ENCODE data around the gene ELF5. TPM values are rescaled to one million over a fixed set of nuclear protein-coding genes. Genes with fewer than 3 reads are reported as not detected.

Gene ELF5
- total RNA-seq, 1 donor from 2014 or later = not detected

GRCh38 chr11:34530545-34531234 lies 17.1 kb upstream of the ELF5 start:
- TF ChIP-seq, protein P1, sequence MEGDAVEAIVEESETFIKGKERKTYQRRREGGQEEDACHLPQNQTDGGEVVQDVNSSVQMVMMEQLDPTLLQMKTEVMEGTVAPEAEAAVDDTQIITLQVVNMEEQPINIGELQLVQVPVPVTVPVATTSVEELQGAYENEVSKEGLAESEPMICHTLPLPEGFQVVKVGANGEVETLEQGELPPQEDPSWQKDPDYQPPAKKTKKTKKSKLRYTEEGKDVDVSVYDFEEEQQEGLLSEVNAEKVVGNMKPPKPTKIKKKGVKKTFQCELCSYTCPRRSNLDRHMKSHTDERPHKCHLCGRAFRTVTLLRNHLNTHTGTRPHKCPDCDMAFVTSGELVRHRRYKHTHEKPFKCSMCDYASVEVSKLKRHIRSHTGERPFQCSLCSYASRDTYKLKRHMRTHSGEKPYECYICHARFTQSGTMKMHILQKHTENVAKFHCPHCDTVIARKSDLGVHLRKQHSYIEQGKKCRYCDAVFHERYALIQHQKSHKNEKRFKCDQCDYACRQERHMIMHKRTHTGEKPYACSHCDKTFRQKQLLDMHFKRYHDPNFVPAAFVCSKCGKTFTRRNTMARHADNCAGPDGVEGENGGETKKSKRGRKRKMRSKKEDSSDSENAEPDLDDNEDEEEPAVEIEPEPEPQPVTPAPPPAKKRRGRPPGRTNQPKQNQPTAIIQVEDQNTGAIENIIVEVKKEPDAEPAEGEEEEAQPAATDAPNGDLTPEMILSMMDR (conservative IDR thresholded peaks at IDR 0.05) = no peak
- Mint-ChIP-seq H3K27ac (ENCODE audit: unreplicated experiment) (no peak overlapping the region), H3K36me3 (ENCODE audit: low read depth) (no peaks in the 10 kb centered on the region), H3K4me3 (no peak overlapping the region), H3K9me3 (peaks cover 18% of the 10 kb centered on the region), H3K4me1 (no peaks in the 10 kb centered on the region), H3K27me3 (ENCODE audit: low read depth) (no peaks in the 10 kb centered on the region)
- no peak for DNase-seq (ENCODE audit: low read depth, low spot score)

GRCh38 chr11:34529643-34530042 lies 16.0 kb upstream of the ELF5 start:
- no peak for DNase-seq (ENCODE audit: low read depth, low spot score)
- H3K27me3 Mint-ChIP-seq (ENCODE audit: low read depth) = no peaks in the 10 kb centered on the region
- peaks cover 17% of the 10 kb centered on the region for H3K9me3 Mint-ChIP-seq

GRCh38 chr11:34528072-34528471 lies 14.5 kb upstream of the ELF5 start:
- no peak for DNase-seq (ENCODE audit: low read depth, low spot score)
- TF ChIP-seq, protein P1 (conservative IDR thresholded peaks at IDR 0.05) = no peak
- no peaks in the 10 kb centered on the region for H3K27me3 Mint-ChIP-seq (ENCODE audit: low read depth)
- no peak overlapping the region for H3K27ac Mint-ChIP-seq (ENCODE audit: unreplicated experiment)
- no peaks in the 10 kb centered on the region for H3K4me1 Mint-ChIP-seq
- no peaks in the 10 kb centered on the region for H3K36me3 Mint-ChIP-seq (ENCODE audit: low read depth)
- H3K9me3 Mint-ChIP-seq = peaks cover 6% of the 10 kb centered on the region
- H3K4me3 Mint-ChIP-seq = no peak overlapping the region

More at GRCh38 chr11:34529643-34530042, 16.0 kb upstream of the ELF5 start:
- Mint-ChIP-seq H3K4me1 (no peaks in the 10 kb centered on the region), H3K36me3 (ENCODE audit: low read depth) (no peaks in the 10 kb centered on the region), H3K4me3 (no peak overlapping the region), H3K27ac (ENCODE audit: unreplicated experiment) (no peak overlapping the region)
- TF ChIP-seq, protein P1 (conservative IDR thresholded peaks at IDR 0.05) = no peak

DNA sequence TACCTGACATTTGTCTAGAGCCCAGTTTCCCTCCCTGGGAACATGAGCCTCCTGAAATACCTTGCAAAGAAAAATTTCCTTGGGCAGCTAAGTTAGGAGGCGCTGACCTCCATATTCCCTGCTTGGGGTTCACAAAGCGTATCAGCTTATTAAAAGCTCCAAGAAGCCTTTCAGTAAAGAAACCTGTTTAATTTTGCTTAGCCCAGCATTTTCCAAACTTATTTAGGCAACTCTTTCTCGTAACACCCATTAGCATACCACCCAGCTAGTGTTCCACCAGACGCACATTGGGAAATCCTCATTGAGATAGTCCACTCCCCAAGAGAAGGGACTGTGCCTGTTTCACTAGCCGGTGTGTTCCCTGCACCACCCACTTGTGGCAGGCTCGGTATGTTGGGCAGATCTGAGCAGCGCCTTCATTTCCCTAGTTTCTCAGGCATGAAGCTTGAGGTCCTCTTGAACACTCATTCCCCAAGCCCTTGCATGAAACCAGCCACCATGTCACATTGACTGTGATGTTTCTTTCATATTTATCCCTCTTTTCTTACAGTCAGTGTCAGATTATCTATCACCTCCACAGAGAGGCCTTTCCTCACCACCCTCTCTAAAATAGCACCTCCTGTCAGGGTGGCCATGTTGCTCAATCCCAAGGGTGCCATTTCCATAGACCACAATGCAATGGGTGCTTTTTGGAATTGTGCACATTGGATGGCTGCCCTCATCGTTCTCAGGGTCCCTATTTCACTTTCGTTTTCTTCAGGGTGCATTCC lies 12.5 kb upstream of the ELF5 start:
- Mint-ChIP-seq H3K9me3 (no peaks in the 10 kb centered on the region), H3K27ac (ENCODE audit: unreplicated experiment) (no peak overlapping the region), H3K4me1 (no peaks in the 10 kb centered on the region), H3K4me3 (no peak overlapping the region), H3K27me3 (ENCODE audit: low read depth) (no peaks in the 10 kb centered on the region), H3K36me3 (ENCODE audit: low read depth) (no peaks in the 10 kb centered on the region)
- DNase-seq (ENCODE audit: low read depth, low spot score) = no peak
- TF ChIP-seq, protein P1 (conservative IDR thresholded peaks at IDR 0.05) = no peak

GRCh38 chr11:34525098-34525497 lies 11.5 kb upstream of the ELF5 start:
- no peaks in the 10 kb centered on the region for H3K9me3 Mint-ChIP-seq
- TF ChIP-seq, protein P1 (conservative IDR thresholded peaks at IDR 0.05) = no peak
- H3K4me1 Mint-ChIP-seq = no peaks in the 10 kb centered on the region
- DNase-seq (ENCODE audit: low read depth, low spot score) = no peak
- no peak overlapping the region for H3K4me3 Mint-ChIP-seq
- H3K36me3 Mint-ChIP-seq (ENCODE audit: low read depth) = no peaks in the 10 kb centered on the region
- H3K27me3 Mint-ChIP-seq (ENCODE audit: low read depth) = no peaks in the 10 kb centered on the region
- H3K27ac Mint-ChIP-seq (ENCODE audit: unreplicated experiment) = no peak overlapping the region
